Natural killer cell (primary cell): ENCODE measurements around the gene ITPKA. TPM values are rescaled to one million over a fixed set of nuclear protein-coding genes. Genes with fewer than 3 reads are reported as not detected.

Experiments
- ATAC-seq, 3 donors: fragments of 150-1000 bp in 2 of 3; fragments of 200-7000 bp in 1 of 3; cut with Tn5 transposase; 1 replicate in 1 of 3; 2 replicates in 2 of 3; pipeline ENCODE4 v1.10.0; 2021; ENCODE audit warnings: mild to moderate bottlenecking in 2 of 3, moderate library complexity in 2 of 3
- DNase-seq, 2 donors: peaks; one replicate each; pipeline versions ENCODE4 v3.0.0 to v3.0.0-alpha.2; 2013 to 2021; ENCODE audit warnings: mixed read lengths in 1 of 2
- H3K27ac ChIP-seq: one replicate; pipeline ENCODE4 v1.5.1; 2013; ENCODE audit warnings: mild to moderate bottlenecking, low read length
- H3K27me3 ChIP-seq: one replicate; pipeline ENCODE4 v1.6.1; 2013; ENCODE audit warnings: low read length; ENCODE audit not compliant: control insufficient read depth, insufficient read depth
- H3K36me3 ChIP-seq: one replicate; pipeline ENCODE4 v1.6.1; 2013; ENCODE audit warnings: low read length; ENCODE audit not compliant: control insufficient read depth, insufficient read depth
- H3K4me1 ChIP-seq: one replicate; pipeline ENCODE4 v1.6.1; 2013; ENCODE audit warnings: low read length; ENCODE audit not compliant: control insufficient read depth, insufficient read depth
- H3K4me3 ChIP-seq: one replicate; pipeline ENCODE4 v1.5.1; 2013; ENCODE audit warnings: low read length
- H3K9me3 ChIP-seq: one replicate; pipeline ENCODE4 v1.6.1; 2013; ENCODE audit warnings: low read length; ENCODE audit not compliant: control insufficient read depth, insufficient read depth
- H3K27ac Mint-ChIP-seq, 2 donors: one replicate each; pipeline ENCODE4 v1.8.0; 2022; ENCODE audit warnings: mild to moderate bottlenecking in 2 of 2, mixed read lengths in 2 of 2, moderate library complexity in 1 of 2
- H3K27me3 Mint-ChIP-seq, 2 donors: one replicate each; pipeline ENCODE4 v1.8.0; 2022; ENCODE audit warnings: low read depth in 2 of 2, mixed read lengths in 2 of 2
- H3K36me3 Mint-ChIP-seq: one replicate; pipeline ENCODE4 v1.8.0; 2022; ENCODE audit warnings: mixed read lengths
- H3K4me1 Mint-ChIP-seq, 2 donors: one replicate each; pipeline ENCODE4 v1.8.0; 2022; ENCODE audit warnings: mixed read lengths in 2 of 2
- H3K4me3 Mint-ChIP-seq: one replicate; pipeline ENCODE4 v1.8.0; 2022; ENCODE audit warnings: mild to moderate bottlenecking, moderate library complexity, mixed read lengths
- H3K9me3 Mint-ChIP-seq, 2 donors: one replicate each; pipeline ENCODE4 v1.8.0; 2022; ENCODE audit warnings: mixed read lengths in 2 of 2
- WGBS: methylation state at CpG from one replicate; pipeline ENCODE4 v1.1.7; 2013; ENCODE audit warnings: missing lambda C conversion rate; ENCODE audit not compliant: insufficient coverage; 5-methylcytosine and 5-hydroxymethylcytosine counted together
- intact Hi-C: fragments of 100-400 bp; cut with micrococcal nuclease; formaldehyde crosslinking; loops from one replicate; pipeline ENCODE4 v1.14.2; 2022
- total RNA-seq, 4 donors: library from RNA; stranded (reverse); fragments of 120-200 nt in 1 of 4; gene quantifications; one replicate each; pipeline versions ENCODE4 v1.2.3 to v1.2.4, GENCODE V29; 2013 to 2022
- TF ChIP-seq, protein P1 (sequence below): fragments of 200-600 bp; IDR thresholded peaks from one replicate; pipeline ENCODE4 v1.8.0; 2022; ENCODE audit warnings: antibody characterized with exemption

Gene ITPKA
- total RNA-seq, 3 donors from 2014 or later (not counting 1 experiment from before 2014, with no cell fraction given) = not detected

DNA sequence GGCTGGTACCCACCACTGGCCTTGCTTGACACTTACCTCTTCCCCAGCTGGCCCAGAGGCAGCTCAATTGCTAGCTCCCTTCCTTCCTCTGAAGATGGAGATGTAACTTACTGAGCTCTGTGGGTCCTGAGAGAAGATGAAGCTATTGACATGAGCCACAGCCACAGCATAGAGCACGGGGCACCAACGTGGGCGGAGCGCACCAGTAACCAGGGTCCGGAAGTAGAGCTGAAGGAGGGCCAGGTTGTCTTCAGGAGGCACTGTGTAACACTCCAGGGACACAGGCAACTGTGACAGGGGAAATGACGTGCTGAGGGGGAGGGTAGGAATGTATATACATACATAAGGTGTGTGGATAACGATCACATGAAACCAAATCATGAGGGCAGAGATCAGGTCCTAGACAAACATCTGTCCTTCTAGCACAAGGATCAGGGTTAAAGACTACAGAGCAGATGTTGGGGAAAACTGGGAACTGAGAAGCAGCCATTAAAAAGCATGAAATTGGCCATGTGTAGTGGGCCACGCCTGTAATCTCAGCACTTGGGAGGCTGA is 24.3 kb downstream of the ITPKA start:
- TF ChIP-seq, protein P1, sequence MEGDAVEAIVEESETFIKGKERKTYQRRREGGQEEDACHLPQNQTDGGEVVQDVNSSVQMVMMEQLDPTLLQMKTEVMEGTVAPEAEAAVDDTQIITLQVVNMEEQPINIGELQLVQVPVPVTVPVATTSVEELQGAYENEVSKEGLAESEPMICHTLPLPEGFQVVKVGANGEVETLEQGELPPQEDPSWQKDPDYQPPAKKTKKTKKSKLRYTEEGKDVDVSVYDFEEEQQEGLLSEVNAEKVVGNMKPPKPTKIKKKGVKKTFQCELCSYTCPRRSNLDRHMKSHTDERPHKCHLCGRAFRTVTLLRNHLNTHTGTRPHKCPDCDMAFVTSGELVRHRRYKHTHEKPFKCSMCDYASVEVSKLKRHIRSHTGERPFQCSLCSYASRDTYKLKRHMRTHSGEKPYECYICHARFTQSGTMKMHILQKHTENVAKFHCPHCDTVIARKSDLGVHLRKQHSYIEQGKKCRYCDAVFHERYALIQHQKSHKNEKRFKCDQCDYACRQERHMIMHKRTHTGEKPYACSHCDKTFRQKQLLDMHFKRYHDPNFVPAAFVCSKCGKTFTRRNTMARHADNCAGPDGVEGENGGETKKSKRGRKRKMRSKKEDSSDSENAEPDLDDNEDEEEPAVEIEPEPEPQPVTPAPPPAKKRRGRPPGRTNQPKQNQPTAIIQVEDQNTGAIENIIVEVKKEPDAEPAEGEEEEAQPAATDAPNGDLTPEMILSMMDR = no peak
- Histone ChIP-seq H3K27ac (no peak overlapping the region), H3K36me3 (peaks cover 6% of the 10 kb centered on the region), H3K27me3 (peaks cover 4% of the 10 kb centered on the region), H3K4me3 (no peak overlapping the region), H3K9me3 (no peaks in the 10 kb centered on the region), H3K4me1 (peaks cover 18% of the 10 kb centered on the region)
- Mint-ChIP-seq H3K4me1 (peaks cover 15% of the 10 kb centered on the region in 2 donors), H3K4me3 (no peak overlapping the region), H3K9me3 (no peaks in the 10 kb centered on the region), H3K27me3 (peaks cover 0 to 5% of the 10 kb centered on the region in 2 donors), H3K36me3 (no peaks in the 10 kb centered on the region), H3K27ac (no peak overlapping the region)
- ATAC-seq (no peak), DNase-seq (no peak)
- intact Hi-C loops = no loop called here
- WGBS = 91% methylated on average over 8 of the region's 8 CpGs

- TF ChIP-seq, protein P1 = no peak
- Histone ChIP-seq H3K36me3 (peaks cover 16% of the 10 kb centered on the region), H3K9me3 (no peaks in the 10 kb centered on the region), H3K4me3 (no peak overlapping the region), H3K27ac (no peak overlapping the region), H3K27me3 (no peaks in the 10 kb centered on the region), H3K4me1 (no peaks in the 10 kb centered on the region)
- no peak overlapping the region for H3K4me3 Mint-ChIP-seq
- intact Hi-C loops = no loop called here
- no peak overlapping the region for H3K27ac Mint-ChIP-seq
- no peaks in the 10 kb centered on the region for H3K36me3 Mint-ChIP-seq
- DNase-seq (no peak), ATAC-seq (no peak)
- H3K9me3 Mint-ChIP-seq = no peaks in the 10 kb centered on the region
- H3K4me1 Mint-ChIP-seq = no peaks in the 10 kb centered on the region
- no peaks in the 10 kb centered on the region for H3K27me3 Mint-ChIP-seq
- WGBS = 97% methylated on average over 17 of the region's 17 CpGs
Observed at GRCh38 chr15:41520636-41521035, 27.0 kb downstream of the ITPKA start.

GRCh38 chr15:41521614-41522013 is 27.9 kb downstream of the ITPKA start:
- no peak overlapping the region for H3K27ac Mint-ChIP-seq
- peaks cover 4% of the 10 kb centered on the region for H3K36me3 Mint-ChIP-seq
- Histone ChIP-seq H3K9me3 (no peaks in the 10 kb centered on the region), H3K27ac (no peak overlapping the region), H3K36me3 (peaks cover 23% of the 10 kb centered on the region), H3K4me1 (no peaks in the 10 kb centered on the region), H3K27me3 (no peaks in the 10 kb centered on the region), H3K4me3 (no peak overlapping the region)
- no peak overlapping the region for H3K4me3 Mint-ChIP-seq
- no peaks in the 10 kb centered on the region for H3K9me3 Mint-ChIP-seq
- no peaks in the 10 kb centered on the region for H3K27me3 Mint-ChIP-seq
- no peaks in the 10 kb centered on the region for H3K4me1 Mint-ChIP-seq
- no peak for DNase-seq
- WGBS = 96% methylated on average over 9 of the region's 9 CpGs
- intact Hi-C loops = no loop called here
- TF ChIP-seq, protein P1 = no peak
- ATAC-seq = no peak

- H3K27me3 ChIP-seq = no peaks in the 10 kb centered on the region
- no peak for ATAC-seq
- no peak overlapping the region for H3K27ac Mint-ChIP-seq
- no peak overlapping the region for H3K27ac ChIP-seq
- no peaks in the 10 kb centered on the region for H3K4me1 Mint-ChIP-seq
- intact Hi-C loops = no loop called here
- no peak overlapping the region for H3K4me3 Mint-ChIP-seq
- H3K27me3 Mint-ChIP-seq = no peaks in the 10 kb centered on the region
- peaks cover 38% of the 10 kb centered on the region for H3K36me3 ChIP-seq
- no peaks in the 10 kb centered on the region for H3K4me1 ChIP-seq
- H3K9me3 Mint-ChIP-seq = no peaks in the 10 kb centered on the region
- DNase-seq = no peak
- TF ChIP-seq, protein P1 = no peak
- H3K9me3 ChIP-seq = no peaks in the 10 kb centered on the region
- H3K4me3 ChIP-seq = no peak overlapping the region
- WGBS = 99% methylated on average over 5 of the region's 5 CpGs
- peaks cover 7% of the 10 kb centered on the region for H3K36me3 Mint-ChIP-seq
Observed at GRCh38 chr15:41523097-41523496, 29.4 kb downstream of the ITPKA start.
